ENCODE measurements around the gene DPEP3.
A peak's percentile ranks its signal among the peaks of the same experiment; 100 is the strongest.

DNA sequence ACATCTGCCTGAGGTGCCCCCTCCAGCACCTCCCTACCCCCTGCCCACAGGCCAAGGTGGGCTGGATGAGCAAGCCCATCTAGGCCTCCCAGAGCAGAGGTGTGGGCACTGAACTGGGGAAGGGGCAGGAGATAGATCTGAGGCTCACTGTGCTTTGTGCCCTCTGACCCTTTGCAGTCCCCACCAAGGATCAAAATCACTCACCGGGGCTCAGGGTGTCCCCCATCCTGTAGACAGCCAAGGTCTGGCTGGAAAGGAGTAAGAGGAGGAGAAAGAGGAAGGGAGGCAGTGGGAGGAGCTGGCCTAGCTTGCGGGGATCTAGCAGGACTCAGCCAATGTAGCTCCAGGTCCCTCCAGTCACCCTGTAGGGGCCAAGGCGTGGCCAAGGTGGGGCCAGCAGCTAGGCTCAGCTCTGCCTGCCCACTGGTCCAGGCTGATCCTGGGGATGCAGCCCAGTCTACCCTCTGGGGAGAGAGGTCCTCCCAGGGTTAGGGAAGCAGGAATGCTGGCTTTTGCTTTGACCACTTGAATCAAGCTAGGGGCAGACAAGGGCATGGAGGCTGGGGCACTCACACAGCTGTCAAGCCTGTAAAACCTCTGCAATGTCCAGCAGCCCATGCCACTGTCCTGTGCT is 13.6 kb downstream of the DPEP3 start:
- TF ChIP-seq, protein P1, sequence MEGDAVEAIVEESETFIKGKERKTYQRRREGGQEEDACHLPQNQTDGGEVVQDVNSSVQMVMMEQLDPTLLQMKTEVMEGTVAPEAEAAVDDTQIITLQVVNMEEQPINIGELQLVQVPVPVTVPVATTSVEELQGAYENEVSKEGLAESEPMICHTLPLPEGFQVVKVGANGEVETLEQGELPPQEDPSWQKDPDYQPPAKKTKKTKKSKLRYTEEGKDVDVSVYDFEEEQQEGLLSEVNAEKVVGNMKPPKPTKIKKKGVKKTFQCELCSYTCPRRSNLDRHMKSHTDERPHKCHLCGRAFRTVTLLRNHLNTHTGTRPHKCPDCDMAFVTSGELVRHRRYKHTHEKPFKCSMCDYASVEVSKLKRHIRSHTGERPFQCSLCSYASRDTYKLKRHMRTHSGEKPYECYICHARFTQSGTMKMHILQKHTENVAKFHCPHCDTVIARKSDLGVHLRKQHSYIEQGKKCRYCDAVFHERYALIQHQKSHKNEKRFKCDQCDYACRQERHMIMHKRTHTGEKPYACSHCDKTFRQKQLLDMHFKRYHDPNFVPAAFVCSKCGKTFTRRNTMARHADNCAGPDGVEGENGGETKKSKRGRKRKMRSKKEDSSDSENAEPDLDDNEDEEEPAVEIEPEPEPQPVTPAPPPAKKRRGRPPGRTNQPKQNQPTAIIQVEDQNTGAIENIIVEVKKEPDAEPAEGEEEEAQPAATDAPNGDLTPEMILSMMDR (IDR thresholded peaks at IDR 0.05 in 8 of 11, conservative IDR thresholded peaks at IDR 0.05 in 3 of 11), result no peak
- peak in 2 of 3 donors; percentile 18 to 26 for TF ChIP-seq POLR2AphosphoS5 (IDR thresholded peaks at IDR 0.05)
- no peak for TF ChIP-seq POLR2A (IDR thresholded peaks at IDR 0.05)
